ENCODE data around the gene MLLT3.

MLLT3 gene

DNA sequence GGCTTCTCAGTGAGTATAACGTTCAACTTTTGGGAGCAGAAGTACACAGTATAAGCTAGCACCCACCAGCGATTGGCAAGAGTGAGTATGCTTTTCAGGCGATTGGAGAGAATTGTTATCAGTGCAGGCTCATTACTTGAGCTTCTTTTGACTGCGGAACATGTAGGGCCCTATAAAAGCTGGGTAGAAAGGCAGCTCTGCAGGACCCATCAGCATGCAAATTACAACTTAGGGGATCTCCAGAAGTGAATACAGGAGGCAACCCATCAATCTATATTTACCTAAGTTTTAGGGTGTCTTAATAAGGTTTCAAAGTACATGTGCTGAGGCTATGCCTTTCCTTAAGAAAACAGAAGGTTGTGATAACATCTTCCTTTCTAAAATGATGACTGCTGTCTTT lies 225.0 kb downstream of the MLLT3 start:
- Histone ChIP-seq H3K4me2 (ENCODE audit: low read depth, low read length, poor library complexity, severe bottlenecking) (no peak overlapping the region), H3K36me3 (ENCODE audit: insufficient read depth, low read length) (no peaks in the 10 kb centered on the region), H4K20me1 (ENCODE audit: insufficient read depth, low read length, poor library complexity, severe bottlenecking) (no peaks in the 10 kb centered on the region), H3K9ac (ENCODE audit: low read depth, low read length, poor library complexity, severe bottlenecking) (no peak overlapping the region), H2AFZ (ENCODE audit: low read length) (no peak overlapping the region), H3K9me3 (ENCODE audit: insufficient read depth, low read depth, low read length) (no peaks in the 10 kb centered on the region), H3K4me3 (ENCODE audit: low read length, poor library complexity, severe bottlenecking) (no peak overlapping the region), H3K4me1 (ENCODE audit: insufficient read depth, low read length, poor library complexity, severe bottlenecking) (peaks cover 27% of the 10 kb centered on the region), H3K79me2 (ENCODE audit: insufficient read depth, low read length) (no peaks in the 10 kb centered on the region; the same call in 1 of the 2 replicates), H3K27me3 (ENCODE audit: insufficient read depth, low read length, poor library complexity, severe bottlenecking) (no peaks in the 10 kb centered on the region), H3K9me2 (replicated peaks; ENCODE audit: low read depth, low read length) (no peaks in the 10 kb centered on the region), H3F3A (ENCODE audit: low read depth) (no peaks in the 10 kb centered on the region)
- TF ChIP-seq, protein P1, sequence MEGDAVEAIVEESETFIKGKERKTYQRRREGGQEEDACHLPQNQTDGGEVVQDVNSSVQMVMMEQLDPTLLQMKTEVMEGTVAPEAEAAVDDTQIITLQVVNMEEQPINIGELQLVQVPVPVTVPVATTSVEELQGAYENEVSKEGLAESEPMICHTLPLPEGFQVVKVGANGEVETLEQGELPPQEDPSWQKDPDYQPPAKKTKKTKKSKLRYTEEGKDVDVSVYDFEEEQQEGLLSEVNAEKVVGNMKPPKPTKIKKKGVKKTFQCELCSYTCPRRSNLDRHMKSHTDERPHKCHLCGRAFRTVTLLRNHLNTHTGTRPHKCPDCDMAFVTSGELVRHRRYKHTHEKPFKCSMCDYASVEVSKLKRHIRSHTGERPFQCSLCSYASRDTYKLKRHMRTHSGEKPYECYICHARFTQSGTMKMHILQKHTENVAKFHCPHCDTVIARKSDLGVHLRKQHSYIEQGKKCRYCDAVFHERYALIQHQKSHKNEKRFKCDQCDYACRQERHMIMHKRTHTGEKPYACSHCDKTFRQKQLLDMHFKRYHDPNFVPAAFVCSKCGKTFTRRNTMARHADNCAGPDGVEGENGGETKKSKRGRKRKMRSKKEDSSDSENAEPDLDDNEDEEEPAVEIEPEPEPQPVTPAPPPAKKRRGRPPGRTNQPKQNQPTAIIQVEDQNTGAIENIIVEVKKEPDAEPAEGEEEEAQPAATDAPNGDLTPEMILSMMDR (conservative IDR thresholded peaks at IDR 0.05; ENCODE audit: low read length) = no peak
- TF ChIP-seq EZH2phosphoT487 (IDR thresholded peaks at IDR 0.05; ENCODE audit: borderline replicate concordance) = no peak

- H3K9me3 ChIP-seq (ENCODE audit: insufficient read depth, low read depth, low read length) = no peaks in the 10 kb centered on the region
- peaks cover 27% of the 10 kb centered on the region for H3K4me1 ChIP-seq (ENCODE audit: insufficient read depth, low read length, poor library complexity, severe bottlenecking)
- H3K4me2 ChIP-seq (ENCODE audit: low read depth, low read length, poor library complexity, severe bottlenecking) = no peak overlapping the region
- no peaks in the 10 kb centered on the region; the same call in 1 of the 2 replicates for H3K79me2 ChIP-seq (ENCODE audit: insufficient read depth, low read length)
- no peak overlapping the region for H3K9ac ChIP-seq (ENCODE audit: low read depth, low read length, poor library complexity, severe bottlenecking)
- no peak overlapping the region for H2AFZ ChIP-seq (ENCODE audit: low read length)
- H3K4me3 ChIP-seq (ENCODE audit: low read length, poor library complexity, severe bottlenecking) = no peak overlapping the region
- no peaks in the 10 kb centered on the region for H4K20me1 ChIP-seq (ENCODE audit: insufficient read depth, low read length, poor library complexity, severe bottlenecking)
- no peaks in the 10 kb centered on the region for H3F3A ChIP-seq (ENCODE audit: low read depth)
- H3K27me3 ChIP-seq (ENCODE audit: insufficient read depth, low read length, poor library complexity, severe bottlenecking) = no peaks in the 10 kb centered on the region
- no peaks in the 10 kb centered on the region for H3K36me3 ChIP-seq (ENCODE audit: insufficient read depth, low read length)
- TF ChIP-seq EZH2phosphoT487 (IDR thresholded peaks at IDR 0.05; ENCODE audit: borderline replicate concordance) = no peak
- TF ChIP-seq, protein P1 (conservative IDR thresholded peaks at IDR 0.05; ENCODE audit: low read length) = no peak
- no peaks in the 10 kb centered on the region for H3K9me2 ChIP-seq (replicated peaks; ENCODE audit: low read depth, low read length)
Observed at GRCh38 chr9:20396509-20396908, 225.8 kb downstream of the MLLT3 start.

DNA sequence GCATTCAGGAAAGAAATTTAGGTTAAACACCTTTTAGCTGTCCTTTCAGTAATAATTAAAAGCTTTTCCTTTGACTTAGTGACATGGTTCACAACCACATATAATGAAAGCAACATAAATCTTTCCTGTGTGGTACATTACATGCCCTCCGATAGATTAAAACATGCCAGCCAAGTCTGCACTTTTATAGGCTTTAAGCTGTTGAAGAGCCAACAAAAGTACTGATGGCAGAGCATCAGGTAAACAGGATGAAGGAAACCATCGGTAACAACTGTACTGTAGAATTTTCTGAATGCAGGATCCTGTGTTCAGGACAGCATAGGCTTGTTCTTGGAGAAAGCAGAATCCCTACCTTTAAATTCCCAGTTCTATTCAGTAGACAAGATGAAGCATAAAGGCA lies 226.6 kb downstream of the MLLT3 start:
- peaks cover 27% of the 10 kb centered on the region for H3K4me1 ChIP-seq (ENCODE audit: insufficient read depth, low read length, poor library complexity, severe bottlenecking)
- H3K4me2 ChIP-seq (ENCODE audit: low read depth, low read length, poor library complexity, severe bottlenecking) = peak overlapping the region; percentile 7
- H3K9me2 ChIP-seq (replicated peaks; ENCODE audit: low read depth, low read length) = no peaks in the 10 kb centered on the region
- no peak overlapping the region for H2AFZ ChIP-seq (ENCODE audit: low read length)
- no peak overlapping the region for H3K4me3 ChIP-seq (ENCODE audit: low read length, poor library complexity, severe bottlenecking)
- H3K27me3 ChIP-seq (ENCODE audit: insufficient read depth, low read length, poor library complexity, severe bottlenecking) = no peaks in the 10 kb centered on the region
- no peaks in the 10 kb centered on the region for H3K9me3 ChIP-seq (ENCODE audit: insufficient read depth, low read depth, low read length)
- no peak overlapping the region for H3K9ac ChIP-seq (ENCODE audit: low read depth, low read length, poor library complexity, severe bottlenecking)
- no peaks in the 10 kb centered on the region for H3K36me3 ChIP-seq (ENCODE audit: insufficient read depth, low read length)
- no peaks in the 10 kb centered on the region for H4K20me1 ChIP-seq (ENCODE audit: insufficient read depth, low read length, poor library complexity, severe bottlenecking)
- no peak for TF ChIP-seq EZH2phosphoT487 (IDR thresholded peaks at IDR 0.05; ENCODE audit: borderline replicate concordance)
- TF ChIP-seq, protein P1 (conservative IDR thresholded peaks at IDR 0.05; ENCODE audit: low read length) = no peak
- no peaks in the 10 kb centered on the region for H3F3A ChIP-seq (ENCODE audit: low read depth)
- H3K79me2 ChIP-seq (ENCODE audit: insufficient read depth, low read length) = no peaks in the 10 kb centered on the region; the same call in 1 of the 2 replicates

All from Loucy (cell line).